Activated naive CD8-positive, alpha-beta T cell treated with anti-CD3 and anti-CD28 coated beads, Interleukin-2, amount 50 U/mL, for 24 hours (primary cell): ENCODE measurements around the gene POTEC.
"Not testable (repeated sequence)": the region's sequence is repeated elsewhere in the genome, so short reads cannot be mapped to it uniquely, and the experiment has no call there.

ENCODE experiments used
- ATAC-seq: fragments of 150-1000 bp; cut with Tn5 transposase; one replicate; pipeline ENCODE4 v1.10.0; 2021
- DNase-seq: peaks from one replicate; pipeline ENCODE4 v3.0.0; 2021
- H3K27ac Mint-ChIP-seq: one replicate; pipeline ENCODE4 v1.8.0; 2021; ENCODE audit warnings: mild to moderate bottlenecking, mixed read lengths
- H3K27me3 Mint-ChIP-seq: one replicate; pipeline ENCODE4 v1.8.0; 2021; ENCODE audit warnings: mixed read lengths
- H3K36me3 Mint-ChIP-seq: one replicate; pipeline ENCODE4 v1.8.0; 2021; ENCODE audit warnings: low read depth, mixed read lengths
- H3K4me1 Mint-ChIP-seq: one replicate; pipeline ENCODE4 v1.8.0; 2021; ENCODE audit warnings: mixed read lengths
- H3K4me3 Mint-ChIP-seq: one replicate; pipeline ENCODE4 v1.8.0; 2021; ENCODE audit warnings: mild to moderate bottlenecking, moderate library complexity, mixed read lengths
- H3K9me3 Mint-ChIP-seq: one replicate; pipeline ENCODE4 v1.8.0; 2021; ENCODE audit warnings: mixed read lengths

POTEC gene

GRCh38 chr18:14473250-14474006 is 70.0 kb downstream of the POTEC start:
- not testable (repeated sequence) for H3K36me3 Mint-ChIP-seq, H3K27ac Mint-ChIP-seq, H3K4me3 Mint-ChIP-seq, ATAC-seq, H3K4me1 Mint-ChIP-seq, H3K9me3 Mint-ChIP-seq, DNase-seq, H3K27me3 Mint-ChIP-seq

- H3K4me1 Mint-ChIP-seq, DNase-seq, H3K27me3 Mint-ChIP-seq, H3K4me3 Mint-ChIP-seq, H3K27ac Mint-ChIP-seq, ATAC-seq, H3K9me3 Mint-ChIP-seq, H3K36me3 Mint-ChIP-seq: not testable (repeated sequence)
Measured at GRCh38 chr18:14471286-14471685, 72.1 kb downstream of the POTEC start.

- not testable (repeated sequence) for H3K4me1 Mint-ChIP-seq, ATAC-seq, H3K4me3 Mint-ChIP-seq, H3K36me3 Mint-ChIP-seq, H3K27ac Mint-ChIP-seq, H3K27me3 Mint-ChIP-seq, DNase-seq, H3K9me3 Mint-ChIP-seq
Measured at GRCh38 chr18:14470446-14470845, 73.0 kb downstream of the POTEC start.

- DNase-seq, H3K4me3 Mint-ChIP-seq, H3K4me1 Mint-ChIP-seq, H3K9me3 Mint-ChIP-seq, H3K27me3 Mint-ChIP-seq, ATAC-seq, H3K36me3 Mint-ChIP-seq, H3K27ac Mint-ChIP-seq: not testable (repeated sequence)
Measured at GRCh38 chr18:14470046-14470445, 73.4 kb downstream of the POTEC start.

GRCh38 chr18:14465989-14466388 is 77.4 kb downstream of the POTEC start:
- not testable (repeated sequence) for H3K27me3 Mint-ChIP-seq, H3K27ac Mint-ChIP-seq, H3K4me3 Mint-ChIP-seq, H3K9me3 Mint-ChIP-seq, H3K36me3 Mint-ChIP-seq, ATAC-seq, H3K4me1 Mint-ChIP-seq, DNase-seq
